ENCODE data around the gene UTP25.

The UTP25 gene

GRCh38 chr1:209866201-209866600, 38.4 kb downstream of the UTP25 start:
- TF ChIP-seq CTCF (conservative IDR thresholded peaks at IDR 0.05): no peak
- no peak overlapping the region for H3K27ac ChIP-seq

- H3K27ac ChIP-seq: no peak overlapping the region
- no peak for TF ChIP-seq CTCF (conservative IDR thresholded peaks at IDR 0.05)
These were observed 41.7 kb downstream of the UTP25 start for GRCh38 chr1:209869291-209870149.

- no peak overlapping the region for H3K27ac ChIP-seq
- TF ChIP-seq CTCF (conservative IDR thresholded peaks at IDR 0.05): no peak
These were observed 42.5 kb downstream of the UTP25 start for GRCh38 chr1:209870151-209870831.

- no peak overlapping the region for H3K27ac ChIP-seq
These were observed 43.2 kb downstream of the UTP25 start for GRCh38 chr1:209871006-209871405.

GRCh38 chr1:209871430-209871829, 43.7 kb downstream of the UTP25 start:
- H3K27ac ChIP-seq: no peak overlapping the region
- no peak for TF ChIP-seq CTCF (conservative IDR thresholded peaks at IDR 0.05)

More at GRCh38 chr1:209871006-209871405, 43.2 kb downstream of the UTP25 start:
- no peak for TF ChIP-seq CTCF (conservative IDR thresholded peaks at IDR 0.05)

GRCh38 chr1:209873067-209873799, 45.5 kb downstream of the UTP25 start:
- no peak for TF ChIP-seq CTCF (conservative IDR thresholded peaks at IDR 0.05)

GRCh38 chr1:209875515-209875914, 47.7 kb downstream of the UTP25 start:
- TF ChIP-seq CTCF (conservative IDR thresholded peaks at IDR 0.05): peak; percentile 65
- no peak overlapping the region for H3K27ac ChIP-seq

More at GRCh38 chr1:209873067-209873799, 45.5 kb downstream of the UTP25 start:
- no peak overlapping the region for H3K27ac ChIP-seq

Measured in VCaP (cell line).